D721Med (cell line): ENCODE measurements around the gene PNPLA1.

Experiments used
- DNase-seq: peaks from one replicate; pipeline ENCODE4 v3.0.0; 2011; ENCODE audit warnings: low spot score; ENCODE audit not compliant: insufficient read length
- FAIRE-seq: peaks from 2 replicates; lab custom pipeline; 2011; peaks lifted over from hg19 to GRCh38; lab: Jason Lieb, UNC
- CTCF ChIP-seq: IDR thresholded peaks from 2 replicates; pipeline ENCODE4 v1.5.1; 2012; ENCODE audit warnings: mild to moderate bottlenecking, control low read depth; ENCODE audit not compliant: insufficient read depth; ENCODE audit errors: missing control alignments

The PNPLA1 gene

GRCh38 chr6:36322591-36322990, 52.7 kb downstream of the PNPLA1 start:
- no peak for DNase-seq
- no peak for TF ChIP-seq CTCF
- FAIRE-seq: no peak

- no peak for FAIRE-seq
- DNase-seq: no peak
- no peak for TF ChIP-seq CTCF
These were observed 53.2 kb downstream of the PNPLA1 start for GRCh38 chr6:36323062-36323461.

GRCh38 chr6:36324191-36324590, 54.3 kb downstream of the PNPLA1 start:
- no peak for TF ChIP-seq CTCF
- DNase-seq: no peak
- no peak for FAIRE-seq

GRCh38 chr6:36324715-36325114, 54.9 kb downstream of the PNPLA1 start:
- FAIRE-seq (no peak), DNase-seq (no peak)
- TF ChIP-seq CTCF: no peak

GRCh38 chr6:36326356-36326995, 56.6 kb downstream of the PNPLA1 start:
- TF ChIP-seq CTCF: no peak
- no peak for DNase-seq
- FAIRE-seq: no peak

GRCh38 chr6:36327226-36327918, 57.5 kb downstream of the PNPLA1 start:
- TF ChIP-seq CTCF: no peak
- FAIRE-seq (no peak), DNase-seq (no peak)

GRCh38 chr6:36327919-36328236, 58.0 kb downstream of the PNPLA1 start:
- no peak for TF ChIP-seq CTCF
- DNase-seq: no peak
- FAIRE-seq: no peak
